ENCODE measurements around the gene ACADSB. TPM values are rescaled to one million over a fixed set of nuclear protein-coding genes. Genes with fewer than 3 reads are reported as not detected.

The ACADSB gene
- total RNA-seq, 1 experiment from 2014 or later: 14.5 TPM

- TF ChIP-seq ARID4B (CRISPR knock-in tag; IDR thresholded peaks at IDR 0.05; ENCODE audit: borderline replicate concordance) (no peak), ZNF219 (CRISPR knock-in tag; IDR thresholded peaks at IDR 0.05; ENCODE audit: borderline replicate concordance) (no peak), CBFB (CRISPR knock-in tag; IDR thresholded peaks at IDR 0.05; ENCODE audit: low read depth) (no peak), ZNF121 (CRISPR knock-in tag; IDR thresholded peaks at IDR 0.05) (no peak), ETV6 (CRISPR knock-in tag; IDR thresholded peaks at IDR 0.05) (no peak)
These were observed 14.9 kb upstream of the ACADSB start (continued) for GRCh38 chr10:122993797-122994336.

- Mint-ChIP-seq H3K4me1 (peaks cover 11% of the 10 kb centered on the region), H3K27me3 (ENCODE audit: low read depth) (no peaks in the 10 kb centered on the region), H3K36me3 (peaks cover 23% of the 10 kb centered on the region), H3K9me3 (no peaks in the 10 kb centered on the region), H3K4me3 (no peak overlapping the region), H3K27ac (no peak overlapping the region)
- ATAC-seq (no peak), DNase-seq (ENCODE audit: low spot score) (no peak)
- no peak for TF ChIP-seq JUN (CRISPR knock-in tag; IDR thresholded peaks at IDR 0.05)
- no peak for TF ChIP-seq AFF4 (CRISPR knock-in tag; IDR thresholded peaks at IDR 0.05; ENCODE audit: borderline replicate concordance)
- no peak for TF ChIP-seq EMX1 (CRISPR knock-in tag; IDR thresholded peaks at IDR 0.05)
- no peak for TF ChIP-seq ZNF416 (CRISPR knock-in tag; IDR thresholded peaks at IDR 0.05)
- no peak for TF ChIP-seq JAZF1 (CRISPR knock-in tag; IDR thresholded peaks at IDR 0.05)
- no peak for TF ChIP-seq USF1 (CRISPR knock-in tag; IDR thresholded peaks at IDR 0.05)
- TF ChIP-seq ZNF317 (CRISPR knock-in tag; IDR thresholded peaks at IDR 0.05; ENCODE audit: borderline replicate concordance, low read depth): no peak
- no peak for TF ChIP-seq TEAD4 (CRISPR knock-in tag; IDR thresholded peaks at IDR 0.05)
- TF ChIP-seq ZNF281 (CRISPR knock-in tag; IDR thresholded peaks at IDR 0.05): no peak
- no peak for TF ChIP-seq PREB (CRISPR knock-in tag; IDR thresholded peaks at IDR 0.05; ENCODE audit: borderline replicate concordance)
- TF ChIP-seq MXD4 (CRISPR knock-in tag; IDR thresholded peaks at IDR 0.05; ENCODE audit: borderline replicate concordance): no peak
- POLR2A ChIA-PET: no interaction called here
- CTCF ChIA-PET: no interaction called here
These were observed 12.9 kb upstream of the ACADSB start for GRCh38 chr10:122995936-122996335.
